H9 (cell line): ENCODE results near the gene MAP1LC3C. TPM values are rescaled to one million over a fixed set of nuclear protein-coding genes. Genes with fewer than 3 reads are reported as not detected.

Source experiments
- DNase-seq: peaks from one replicate; pipeline ENCODE4 v3.0.0-alpha.2; 2017
- H2AFZ ChIP-seq: one replicate; pipeline ENCODE4 v1.6.1; 2013; ENCODE audit warnings: mild to moderate bottlenecking, low read length, control low read depth, moderate library complexity
- H2AK5ac ChIP-seq: 2 replicates; pipeline ENCODE4 v1.6.1; 2013; ENCODE audit warnings: low read length, control low read depth, mixed read lengths; ENCODE audit not compliant: insufficient read length
- H2BK120ac ChIP-seq: one replicate; pipeline ENCODE4 v1.6.1; 2013; ENCODE audit warnings: low read depth, mild to moderate bottlenecking, low read length, control low read depth, inconsistent platforms; ENCODE audit not compliant: poor library complexity, severe bottlenecking
- H2BK12ac ChIP-seq: 2 replicates; pipeline ENCODE4 v1.6.1; 2013; ENCODE audit warnings: low read length, control low read depth, mixed read lengths, low read depth; ENCODE audit not compliant: insufficient read length
- H2BK15ac ChIP-seq: 2 replicates; pipeline ENCODE4 v1.6.1; 2013; ENCODE audit warnings: low read depth, low read length, control low read depth
- H2BK20ac ChIP-seq: one replicate; pipeline ENCODE4 v1.6.1; 2013; ENCODE audit warnings: low read depth, mild to moderate bottlenecking, low read length, control low read depth, inconsistent platforms; ENCODE audit not compliant: poor library complexity, severe bottlenecking
- H2BK5ac ChIP-seq: 2 replicates; pipeline ENCODE4 v1.6.1; 2013; ENCODE audit warnings: low read length, control low read depth, mixed read lengths; ENCODE audit not compliant: insufficient read length
- H3K14ac ChIP-seq: 2 replicates; pipeline ENCODE4 v1.6.1; 2013; ENCODE audit warnings: low read length, control low read depth; ENCODE audit not compliant: insufficient read depth
- H3K18ac ChIP-seq: 2 replicates; pipeline ENCODE4 v1.6.1; 2013; ENCODE audit warnings: low read depth, mild to moderate bottlenecking, mixed read lengths, low read length, control low read depth; ENCODE audit not compliant: insufficient read length
- H3K23ac ChIP-seq: 2 replicates; pipeline ENCODE4 v1.6.1; 2013; ENCODE audit warnings: low read length, control low read depth, mixed read lengths, low read depth; ENCODE audit not compliant: insufficient read length
- H3K23me2 ChIP-seq: 2 replicates; pipeline ENCODE4 v1.6.1; 2013; ENCODE audit warnings: low read depth, mild to moderate bottlenecking, mixed read lengths, low read length, control low read depth; ENCODE audit not compliant: insufficient read length, poor library complexity, severe bottlenecking
- H3K27ac ChIP-seq: 2 replicates; pipeline ENCODE4 v1.5.1; 2013; ENCODE audit warnings: low read length, control low read depth, mixed read lengths, low read depth; ENCODE audit not compliant: insufficient read length
- H3K27me3 ChIP-seq: 2 replicates; pipeline ENCODE4 v1.6.1; 2013; ENCODE audit warnings: low read length, control low read depth, inconsistent platforms; ENCODE audit not compliant: insufficient read depth
- H3K4ac ChIP-seq: 2 replicates; pipeline ENCODE4 v1.6.1; 2013; ENCODE audit warnings: low read depth, mild to moderate bottlenecking, control low read depth, inconsistent platforms, low read length, moderate library complexity
- H3K4me1 ChIP-seq: 2 replicates; pipeline ENCODE4 v1.6.1; 2013; ENCODE audit warnings: low read length, control low read depth, inconsistent platforms; ENCODE audit not compliant: insufficient read depth
- H3K4me2 ChIP-seq: 2 replicates; pipeline ENCODE4 v1.6.1; 2013; ENCODE audit warnings: low read length, control low read depth, mixed read lengths; ENCODE audit not compliant: insufficient read length, insufficient read depth
- H3K56ac ChIP-seq: 2 replicates; pipeline ENCODE4 v1.6.1; 2013; ENCODE audit warnings: low read depth, mild to moderate bottlenecking, mixed read lengths, low read length, control low read depth; ENCODE audit not compliant: insufficient read length
- H3K79me1 ChIP-seq: 2 replicates; pipeline ENCODE4 v1.6.1; 2013; ENCODE audit warnings: low read depth, mild to moderate bottlenecking, moderate library complexity, low read length, control low read depth, inconsistent platforms; ENCODE audit not compliant: insufficient read depth, poor library complexity, severe bottlenecking
- H3K79me2 ChIP-seq: 2 replicates; pipeline ENCODE4 v1.6.1; 2013; ENCODE audit warnings: low read length, control low read depth, inconsistent platforms; ENCODE audit not compliant: insufficient read depth
- H3K9ac ChIP-seq: 2 replicates; pipeline ENCODE4 v1.6.1; 2013; ENCODE audit warnings: low read length, control low read depth, mixed read lengths; ENCODE audit not compliant: insufficient read length; ENCODE audit errors: extremely low read depth
- H3K9me3 ChIP-seq: one replicate; pipeline ENCODE4 v1.6.1; 2013; ENCODE audit warnings: low read depth, low read length, inconsistent platforms; ENCODE audit not compliant: control insufficient read depth
- H3T11ph ChIP-seq: one replicate; pipeline ENCODE4 v1.6.1; 2013; ENCODE audit warnings: mild to moderate bottlenecking, low read length, control low read depth, inconsistent platforms
- H4K20me1 ChIP-seq: one replicate; pipeline ENCODE4 v1.6.1; 2013; ENCODE audit not compliant: control insufficient read depth, insufficient read length, insufficient read depth
- H4K5ac ChIP-seq: 2 replicates; pipeline ENCODE4 v1.6.1; 2013; ENCODE audit warnings: low read depth, mild to moderate bottlenecking, mixed read lengths, low read length, control low read depth; ENCODE audit not compliant: insufficient read length
- H4K8ac ChIP-seq: replicated peaks from 2 replicates; pipeline ENCODE4 v1.6.1; 2013; ENCODE audit warnings: low read length, control low read depth, mixed read lengths, low read depth; ENCODE audit not compliant: insufficient read length
- H4K91ac ChIP-seq: 2 replicates; pipeline ENCODE4 v1.6.1; 2013; ENCODE audit warnings: low read depth, mild to moderate bottlenecking, moderate library complexity, mixed read lengths, low read length, control low read depth; ENCODE audit not compliant: insufficient read length
- H3K27ac Mint-ChIP-seq, 3 experiments: 2 replicates in 2 of 3; 3 replicates in 1 of 3; pipeline ENCODE4 v1.8.0; 2020 to 2021; ENCODE audit warnings: mixed read lengths in 3 of 3, mild to moderate bottlenecking in 1 of 3, moderate library complexity in 1 of 3
- H3K27me3 Mint-ChIP-seq: 2 replicates; pipeline ENCODE4 v1.8.0; 2021; ENCODE audit warnings: low read depth, mild to moderate bottlenecking, moderate library complexity, mixed read lengths
- H3K36me3 Mint-ChIP-seq, 3 experiments: 2 replicates in 2 of 3; 3 replicates in 1 of 3; pipeline ENCODE4 v1.8.0; 2020 to 2021; ENCODE audit warnings: low read depth in 3 of 3, mixed read lengths in 3 of 3; ENCODE audit not compliant: insufficient read depth in 1 of 3
- H3K4me1 Mint-ChIP-seq, 2 experiments: 2 replicates each; pipeline ENCODE4 v1.8.0; 2020; ENCODE audit warnings: mixed read lengths in 2 of 2
- H3K4me3 Mint-ChIP-seq, 2 experiments: 2 replicates in 1 of 2; 3 replicates in 1 of 2; pipeline ENCODE4 v1.8.0; 2020 to 2021; ENCODE audit warnings: mild to moderate bottlenecking in 2 of 2, mixed read lengths in 2 of 2, moderate library complexity in 1 of 2
- H3K9me3 Mint-ChIP-seq, 2 experiments: 2 replicates in 1 of 2; 3 replicates in 1 of 2; pipeline ENCODE4 v1.8.0; 2020; ENCODE audit warnings: mild to moderate bottlenecking in 2 of 2, mixed read lengths in 2 of 2, moderate library complexity in 1 of 2
- WGBS: extraction: QIAGEN DNeasy Blood & Tissue Kit; methylation state at CpG from one replicate; pipeline ENCODE4 v1.1.7; 2013; ENCODE audit warnings: missing lambda C conversion rate, low lambda C conversion rate, mixed read lengths; ENCODE audit not compliant: insufficient read length; ENCODE audit errors: extremely low coverage; 5-methylcytosine and 5-hydroxymethylcytosine counted together
- total RNA-seq: library from RNA; stranded (reverse); gene quantifications from 2 replicates; pipeline ENCODE4 v1.2.1, GENCODE V29; 2021
- TF ChIP-seq, protein P1 (sequence below): fragments of 200-600 bp; sonication (generic); conservative IDR thresholded peaks from 3 replicates; pipeline ENCODE4 v1.8.0; 2021; ENCODE audit warnings: antibody characterized with exemption, mild to moderate bottlenecking

Gene MAP1LC3C
- total RNA-seq, 1 experiment from 2014 or later: 3.6 TPM

DNA sequence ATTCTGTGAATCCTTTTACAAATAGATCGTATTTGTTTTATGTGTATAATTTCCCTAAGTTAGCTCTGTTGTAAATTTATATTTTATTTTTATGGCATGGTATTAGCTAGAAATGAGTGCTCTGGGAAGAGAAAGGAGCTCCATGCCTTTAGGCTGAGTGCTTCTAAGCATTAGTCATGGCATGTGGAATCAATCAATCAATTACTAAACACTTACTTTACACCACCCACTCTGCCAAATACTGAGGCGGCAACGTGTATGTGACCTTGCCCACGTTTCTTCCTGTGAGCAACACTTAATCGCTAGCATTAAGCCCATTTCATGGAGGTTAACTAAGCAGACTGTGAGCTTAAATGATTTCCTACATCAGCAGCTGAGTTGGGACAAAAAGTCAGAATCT, 48.5 kb downstream of the MAP1LC3C start:
- no peaks in the 10 kb centered on the region for H3K9me3 ChIP-seq
- no peak overlapping the region for H4K5ac ChIP-seq
- H3K4me1 ChIP-seq: no peaks in the 10 kb centered on the region
- H3K18ac ChIP-seq: no peak overlapping the region
- no peak overlapping the region for H2BK15ac ChIP-seq
- H3K56ac ChIP-seq: no peak overlapping the region
- no peak overlapping the region for H3K4ac ChIP-seq
- no peak overlapping the region for H3K23ac ChIP-seq
- no peaks in the 10 kb centered on the region for H3K9me3 Mint-ChIP-seq
- no peak overlapping the region for H3K27ac ChIP-seq
- no peak overlapping the region for H2BK12ac ChIP-seq
- H3K27ac Mint-ChIP-seq: no peak overlapping the region
- H3K27me3 ChIP-seq: no peaks in the 10 kb centered on the region
- H4K8ac ChIP-seq: no peak overlapping the region
- TF ChIP-seq, protein P1, sequence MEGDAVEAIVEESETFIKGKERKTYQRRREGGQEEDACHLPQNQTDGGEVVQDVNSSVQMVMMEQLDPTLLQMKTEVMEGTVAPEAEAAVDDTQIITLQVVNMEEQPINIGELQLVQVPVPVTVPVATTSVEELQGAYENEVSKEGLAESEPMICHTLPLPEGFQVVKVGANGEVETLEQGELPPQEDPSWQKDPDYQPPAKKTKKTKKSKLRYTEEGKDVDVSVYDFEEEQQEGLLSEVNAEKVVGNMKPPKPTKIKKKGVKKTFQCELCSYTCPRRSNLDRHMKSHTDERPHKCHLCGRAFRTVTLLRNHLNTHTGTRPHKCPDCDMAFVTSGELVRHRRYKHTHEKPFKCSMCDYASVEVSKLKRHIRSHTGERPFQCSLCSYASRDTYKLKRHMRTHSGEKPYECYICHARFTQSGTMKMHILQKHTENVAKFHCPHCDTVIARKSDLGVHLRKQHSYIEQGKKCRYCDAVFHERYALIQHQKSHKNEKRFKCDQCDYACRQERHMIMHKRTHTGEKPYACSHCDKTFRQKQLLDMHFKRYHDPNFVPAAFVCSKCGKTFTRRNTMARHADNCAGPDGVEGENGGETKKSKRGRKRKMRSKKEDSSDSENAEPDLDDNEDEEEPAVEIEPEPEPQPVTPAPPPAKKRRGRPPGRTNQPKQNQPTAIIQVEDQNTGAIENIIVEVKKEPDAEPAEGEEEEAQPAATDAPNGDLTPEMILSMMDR: no peak
- H3K79me2 ChIP-seq: no peaks in the 10 kb centered on the region
- H3K4me1 Mint-ChIP-seq: peaks cover 0 to 3% of the 10 kb centered on the region in 2 experiments; a peak in 2 of 4 replicates
- H3K36me3 Mint-ChIP-seq: no peaks in the 10 kb centered on the region
- H4K91ac ChIP-seq: no peak overlapping the region
- H3K9ac ChIP-seq: no peak overlapping the region
- no peak overlapping the region for H3K14ac ChIP-seq
- H2BK5ac ChIP-seq: no peak overlapping the region
- no peaks in the 10 kb centered on the region for H3K79me1 ChIP-seq
- no peaks in the 10 kb centered on the region for H3K23me2 ChIP-seq
- no peak overlapping the region for H2BK20ac ChIP-seq
- no peak overlapping the region for H2AK5ac ChIP-seq
- H2BK120ac ChIP-seq: no peak overlapping the region
- no peak overlapping the region for H3T11ph ChIP-seq
- no peaks in the 10 kb centered on the region for H3K27me3 Mint-ChIP-seq
- WGBS: no CpG with 5 or more reads among the region's 5 CpGs
- no peak overlapping the region for H3K4me2 ChIP-seq
- no peak overlapping the region for H3K4me3 Mint-ChIP-seq
- no peak overlapping the region for H2AFZ ChIP-seq
- no peak for DNase-seq
- no peaks in the 10 kb centered on the region for H4K20me1 ChIP-seq
